K562 treated with DMSO at 1 percent for 24 hours (cell line): ENCODE measurements around the gene SCRN2. TPM values are rescaled to one million over a fixed set of nuclear protein-coding genes. Genes with fewer than 3 reads are reported as not detected.

Source experiments
- total RNA-seq: library from RNA; unstranded; fragments of 300-600 nt; gene quantifications from 2 replicates; pipeline ENCODE4 v1.2.3, GENCODE V29; 2022; ENCODE audit warnings: low read depth; ENCODE audit not compliant: insufficient read depth

The SCRN2 gene
- total RNA-seq: 23.5 and 27.4 TPM in 2 replicates

GRCh38 chr17:47840742-47841487, at the start of gene SCRN2:
SCRN2 (minus strand) TSS chr17:47841273; CDS start chr17:47840843, 430 bp downstream.

GRCh38 chr17:47850692-47851573, 9.9 kb upstream of the SCRN2 start, which contains the start of gene SP6:
SP6 (minus strand) TSS chr17:47851163; CDS start chr17:47848429, 2,734 bp downstream.

GRCh38 chr17:47831003-47831933, 9.8 kb downstream of the SCRN2 start, which contains the start of the genes LRRC46 and MRPL10:
LRRC46 (plus strand) TSS chr17:47831670; CDS start chr17:47831990, 320 bp downstream.
MRPL10 (minus strand) TSS chr17:47831541; CDS start chr17:47831511, 30 bp downstream.

GRCh38 chr17:47821424-47822391, 19.4 kb downstream of the SCRN2 start, which contains the start of gene OSBPL7:
OSBPL7 (minus strand) TSS chr17:47821794; CDS start chr17:47820278, 1,516 bp downstream.

Other genes starting within 250 kb of the SCRN2 start
- gene KPNB1, start 191.4 kb downstream of the SCRN2 start, total RNA-seq: 146 and 148 TPM in 2 replicates
- gene TBKBP1, start 147.1 kb downstream of the SCRN2 start, total RNA-seq: 10.9 and 11.2 TPM in 2 replicates
- gene TBX21, start 108.0 kb downstream of the SCRN2 start, total RNA-seq: not detected in 2 replicates
- 11.3 and 13.5 TPM in 2 replicates for gene OSBPL7, start 19.5 kb downstream of the SCRN2 start, total RNA-seq
- gene MRPL10, start 9.7 kb downstream of the SCRN2 start, total RNA-seq: 87.6 and 101 TPM in 2 replicates
- gene LRRC46, start 9.6 kb downstream of the SCRN2 start, total RNA-seq: 1.0 and 1.1 TPM in 2 replicates
- 11.8 and 14.9 TPM in 2 replicates for gene SP6, start 9.9 kb upstream of the SCRN2 start, total RNA-seq
- 19.0 and 23.9 TPM in 2 replicates for gene SP2, start 55.0 kb upstream of the SCRN2 start, total RNA-seq
- 10.9 and 12.6 TPM in 2 replicates for gene PNPO, start 100.3 kb upstream of the SCRN2 start, total RNA-seq
- gene PRR15L, start 116.6 kb upstream of the SCRN2 start, total RNA-seq: not detected in 2 replicates
- 124 and 144 TPM in 2 replicates for gene CDK5RAP3, start 129.8 kb upstream of the SCRN2 start, total RNA-seq
- not detected in 2 replicates for gene COPZ2, start 196.5 kb upstream of the SCRN2 start, total RNA-seq
- gene NFE2L1, start 207.1 kb upstream of the SCRN2 start, total RNA-seq: 193 and 207 TPM in 2 replicates